Choroid plexus epithelial cell (primary cell): ENCODE measurements around the gene TMC6.

Source experiments
- DNase-seq: peaks from one replicate; pipeline ENCODE4 v3.0.0-alpha.2; 2010; ENCODE audit warnings: low read depth
- H3K4me3 ChIP-seq: 2 replicates; pipeline ENCODE4 v1.5.1; 2011; ENCODE audit warnings: low read depth, mild to moderate bottlenecking, control low read depth, low read length, moderate library complexity
- TF ChIP-seq, protein P1 (sequence below): conservative IDR thresholded peaks from 2 replicates; pipeline ENCODE4 v1.5.1; 2011; ENCODE audit warnings: low read depth, mild to moderate bottlenecking, control low read depth, inconsistent platforms, low read length, moderate library complexity

The TMC6 gene

DNA sequence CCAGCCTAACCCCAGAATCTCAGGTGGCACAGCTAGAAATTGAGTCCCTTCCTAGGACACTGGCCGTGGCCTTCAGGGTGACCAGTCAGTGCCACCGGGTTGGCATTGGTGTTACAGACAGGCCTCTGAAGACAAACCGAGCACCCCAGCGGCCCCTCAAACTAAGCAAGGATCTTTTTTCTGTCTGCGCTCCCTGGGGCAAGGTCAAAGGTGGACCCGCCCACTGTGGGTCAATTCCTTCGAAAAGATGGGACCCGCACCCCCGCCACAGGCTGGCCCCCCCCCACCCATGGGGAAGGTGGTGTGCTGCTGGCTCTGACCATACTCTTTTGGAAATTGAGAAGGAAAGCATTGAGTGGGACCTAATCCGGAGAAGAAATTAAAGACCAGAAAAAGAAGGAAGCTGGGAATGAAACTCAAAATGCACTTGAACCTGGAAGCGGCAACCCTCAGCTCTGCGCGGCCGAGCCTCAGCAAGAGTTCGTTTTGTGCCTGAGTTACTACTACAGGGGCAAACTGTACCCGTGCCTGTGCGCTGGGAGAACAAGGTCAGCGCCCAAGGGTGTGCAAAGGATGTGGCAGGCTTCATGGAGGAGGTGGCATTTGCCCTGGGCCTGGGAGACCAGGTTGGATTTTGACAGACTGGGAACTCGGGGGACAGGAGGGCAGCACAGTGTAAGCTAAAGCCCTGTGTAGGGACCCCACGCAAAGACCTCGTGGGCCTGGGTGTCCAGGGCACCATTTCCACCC, 20.4 kb downstream of the TMC6 start:
- TF ChIP-seq, protein P1, sequence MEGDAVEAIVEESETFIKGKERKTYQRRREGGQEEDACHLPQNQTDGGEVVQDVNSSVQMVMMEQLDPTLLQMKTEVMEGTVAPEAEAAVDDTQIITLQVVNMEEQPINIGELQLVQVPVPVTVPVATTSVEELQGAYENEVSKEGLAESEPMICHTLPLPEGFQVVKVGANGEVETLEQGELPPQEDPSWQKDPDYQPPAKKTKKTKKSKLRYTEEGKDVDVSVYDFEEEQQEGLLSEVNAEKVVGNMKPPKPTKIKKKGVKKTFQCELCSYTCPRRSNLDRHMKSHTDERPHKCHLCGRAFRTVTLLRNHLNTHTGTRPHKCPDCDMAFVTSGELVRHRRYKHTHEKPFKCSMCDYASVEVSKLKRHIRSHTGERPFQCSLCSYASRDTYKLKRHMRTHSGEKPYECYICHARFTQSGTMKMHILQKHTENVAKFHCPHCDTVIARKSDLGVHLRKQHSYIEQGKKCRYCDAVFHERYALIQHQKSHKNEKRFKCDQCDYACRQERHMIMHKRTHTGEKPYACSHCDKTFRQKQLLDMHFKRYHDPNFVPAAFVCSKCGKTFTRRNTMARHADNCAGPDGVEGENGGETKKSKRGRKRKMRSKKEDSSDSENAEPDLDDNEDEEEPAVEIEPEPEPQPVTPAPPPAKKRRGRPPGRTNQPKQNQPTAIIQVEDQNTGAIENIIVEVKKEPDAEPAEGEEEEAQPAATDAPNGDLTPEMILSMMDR: no peak
- no peak for DNase-seq
- no peak overlapping the region for H3K4me3 ChIP-seq

DNA sequence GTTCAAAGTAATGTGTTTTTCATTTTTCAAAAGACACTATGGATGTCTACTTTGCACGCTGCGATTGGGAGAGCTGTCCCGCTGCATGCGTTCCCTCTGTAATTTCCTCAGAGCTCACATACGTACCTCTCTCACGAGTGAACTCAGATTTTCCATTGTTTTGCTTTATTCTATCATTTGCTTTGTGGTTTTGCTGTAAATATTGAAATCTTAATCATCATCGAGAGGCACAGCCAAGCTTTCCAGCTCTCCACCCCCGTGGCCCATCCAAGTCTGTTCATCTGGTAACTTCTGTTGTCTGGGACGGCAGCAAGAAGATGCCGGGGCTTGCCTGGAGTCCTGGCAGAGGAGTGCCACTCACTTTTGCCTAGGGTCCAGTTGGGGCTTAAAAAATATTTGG, 21.1 kb downstream of the TMC6 start:
- no peak for DNase-seq
- TF ChIP-seq, protein P1: no peak
- H3K4me3 ChIP-seq: no peak overlapping the region

DNA sequence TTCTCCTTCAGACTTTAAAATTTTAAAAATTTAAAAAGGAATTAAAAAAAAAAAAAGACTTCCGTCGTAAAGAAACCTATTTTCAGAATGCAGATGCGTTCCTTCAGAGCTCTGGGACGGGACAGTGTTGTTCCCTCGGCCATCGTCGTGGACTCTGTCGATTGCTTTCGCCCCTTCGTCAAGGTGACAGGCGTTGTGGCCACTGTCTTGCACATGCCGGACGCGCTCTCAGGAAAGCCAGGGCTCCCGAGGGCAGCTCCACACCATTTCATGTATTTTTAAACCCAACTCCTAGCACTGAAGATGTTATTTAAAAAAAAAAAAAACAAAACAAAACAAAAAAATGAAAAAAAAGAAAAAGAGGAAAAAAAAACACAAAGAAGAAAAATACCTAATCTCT, 22.3 kb downstream of the TMC6 start:
- no peak for DNase-seq
- TF ChIP-seq, protein P1: no peak
- no peak overlapping the region for H3K4me3 ChIP-seq

DNA sequence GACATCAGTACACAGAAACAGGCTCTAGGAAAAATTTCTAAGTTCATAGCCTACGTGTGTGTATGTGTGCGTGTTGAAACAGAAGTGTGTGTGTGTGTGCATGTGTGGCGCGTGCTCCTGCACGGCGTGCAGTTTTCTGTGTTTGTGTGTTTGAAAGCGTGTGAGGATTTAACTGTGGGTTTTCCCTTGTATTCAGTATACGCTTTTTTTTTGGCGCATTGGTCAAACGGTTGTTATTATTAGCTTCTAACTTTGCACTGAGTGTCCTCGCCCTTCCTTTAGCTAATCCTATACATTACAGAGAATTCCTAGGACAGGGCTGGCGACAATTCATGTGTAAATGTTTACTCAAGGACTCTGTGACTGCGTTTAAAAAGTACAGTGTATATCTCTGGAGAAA, 23.0 kb downstream of the TMC6 start:
- peak; percentile 34 for DNase-seq
- TF ChIP-seq, protein P1: no peak
- H3K4me3 ChIP-seq: no peak overlapping the region

DNA sequence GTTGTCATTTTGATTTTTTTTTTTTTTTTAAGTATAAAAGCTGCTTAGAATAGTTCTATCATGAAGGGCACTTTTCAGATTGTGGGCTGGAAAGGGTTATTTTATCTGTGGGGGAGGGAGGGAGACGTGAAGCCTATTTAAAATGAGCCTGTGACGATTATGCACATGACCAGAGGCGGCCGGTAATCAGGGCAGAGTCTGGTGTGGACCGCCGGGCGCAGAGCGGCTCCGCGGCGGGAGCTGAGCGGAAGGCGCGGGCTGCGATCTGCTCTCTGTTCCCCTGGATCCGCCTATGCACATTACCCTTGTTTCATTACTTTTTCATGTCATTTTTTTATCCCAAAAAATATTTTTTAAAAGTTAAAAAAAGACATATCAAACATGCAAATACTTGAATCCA, 23.5 kb downstream of the TMC6 start:
- no peak for DNase-seq
- H3K4me3 ChIP-seq: no peak overlapping the region
- TF ChIP-seq, protein P1: no peak

DNA sequence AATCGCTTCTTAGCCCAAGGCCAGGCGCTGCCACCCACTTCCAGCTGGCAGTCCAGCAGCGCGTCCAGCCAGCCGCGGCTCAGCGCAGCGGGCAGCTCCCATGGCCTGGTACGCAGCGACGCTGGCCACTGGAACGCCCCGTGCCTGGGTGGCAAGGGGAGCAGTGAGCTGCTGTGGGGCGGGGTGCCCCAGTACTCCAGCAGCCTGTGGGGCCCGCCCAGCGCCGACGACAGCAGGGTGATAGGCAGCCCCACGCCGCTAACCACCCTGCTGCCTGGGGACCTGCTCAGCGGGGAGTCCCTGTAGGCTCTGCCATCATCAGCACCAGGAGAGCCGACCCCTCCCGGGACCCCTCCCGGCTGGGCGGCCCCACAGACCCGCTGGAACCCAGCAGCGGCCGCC, 24.0 kb downstream of the TMC6 start:
- no peak overlapping the region for H3K4me3 ChIP-seq
- no peak for DNase-seq
- TF ChIP-seq, protein P1: no peak

DNA sequence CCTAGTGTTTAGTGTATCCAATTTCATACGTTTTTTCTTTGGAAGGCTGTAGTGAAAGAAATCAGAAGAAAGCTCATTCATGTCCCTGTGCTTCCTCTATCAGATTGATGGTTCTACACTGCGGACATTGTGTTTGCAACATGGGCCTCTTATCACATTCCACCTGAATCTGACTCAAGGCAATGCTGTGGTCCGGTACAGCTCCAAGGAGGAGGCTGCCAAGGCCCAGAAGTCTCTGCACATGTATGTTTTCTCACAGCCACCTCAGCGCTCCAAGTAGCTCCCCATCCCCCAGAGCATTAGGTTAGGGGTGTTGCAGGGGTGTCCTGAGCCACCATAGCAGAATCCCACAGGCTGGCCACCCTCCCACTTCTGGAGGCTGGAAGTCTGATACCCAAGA, 25.2 kb downstream of the TMC6 start:
- TF ChIP-seq, protein P1: no peak
- no peak overlapping the region for H3K4me3 ChIP-seq
- DNase-seq: no peak
